Upper lobe of right lung (tissue), 1 donor: ENCODE measurements around the gene COL1A1. TPM values are rescaled to one million over a fixed set of nuclear protein-coding genes. Genes with fewer than 3 reads are reported as not detected.

ENCODE experiments used
- ATAC-seq: fragments of 200-7000 bp; cut with Tn5 transposase; one replicate; pipeline ENCODE4 v1.9.1; 2020; ENCODE audit warnings: mild to moderate bottlenecking, moderate library complexity
- DNase-seq: peaks from one replicate; pipeline ENCODE4 v3.0.0-alpha.2; 2020
- H3K27ac ChIP-seq: fragments of 200-600 bp; one replicate; pipeline ENCODE4 v1.8.0; 2022
- H3K27me3 ChIP-seq: fragments of 200-600 bp; one replicate; pipeline ENCODE4 v1.8.0; 2022; ENCODE audit warnings: mild to moderate bottlenecking
- H3K36me3 ChIP-seq: fragments of 200-600 bp; one replicate; pipeline ENCODE4 v1.8.0; 2022
- H3K4me1 ChIP-seq: fragments of 200-600 bp; one replicate; pipeline ENCODE4 v1.8.0; 2022
- H3K4me3 ChIP-seq: fragments of 200-600 bp; one replicate; pipeline ENCODE4 v1.8.0; 2022; ENCODE audit warnings: mild to moderate bottlenecking
- H3K9me3 ChIP-seq: fragments of 200-600 bp; one replicate; pipeline ENCODE4 v1.8.0; 2022
- intact Hi-C: fragments of 100-400 bp; cut with DNase I; formaldehyde crosslinking; loops from one replicate; pipeline ENCODE4 v1.11.0; 2022
- total RNA-seq: library from RNA; stranded (reverse); fragmentation: NEBNext Ultra II Directional; extraction: Animal tissue kit (Norgen Biotek cat#: 25700); gene quantifications from one replicate; pipeline ENCODE4 v1.2.1, GENCODE V29; 2021
- TF ChIP-seq, protein P1 (sequence below): fragments of 200-600 bp; IDR thresholded peaks from one replicate; pipeline ENCODE4 v1.8.0; 2022; ENCODE audit warnings: antibody characterized with exemption
- donor health status: DM: no; HTN: yes; CAD: no; lungs with severe emphysema.

COL1A1 gene
- total RNA-seq, 1 donor from 2014 or later, result 154 TPM

- ATAC-seq (no peak), DNase-seq (no peak)
- intact Hi-C loops, result no loop called here
- Histone ChIP-seq H3K4me3 (no peak overlapping the region), H3K9me3 (no peaks in the 10 kb centered on the region), H3K27ac (peak overlapping the region; percentile 24), H3K27me3 (no peaks in the 10 kb centered on the region), H3K36me3 (no peaks in the 10 kb centered on the region), H3K4me1 (peaks cover 9% of the 10 kb centered on the region)
- TF ChIP-seq, protein P1, sequence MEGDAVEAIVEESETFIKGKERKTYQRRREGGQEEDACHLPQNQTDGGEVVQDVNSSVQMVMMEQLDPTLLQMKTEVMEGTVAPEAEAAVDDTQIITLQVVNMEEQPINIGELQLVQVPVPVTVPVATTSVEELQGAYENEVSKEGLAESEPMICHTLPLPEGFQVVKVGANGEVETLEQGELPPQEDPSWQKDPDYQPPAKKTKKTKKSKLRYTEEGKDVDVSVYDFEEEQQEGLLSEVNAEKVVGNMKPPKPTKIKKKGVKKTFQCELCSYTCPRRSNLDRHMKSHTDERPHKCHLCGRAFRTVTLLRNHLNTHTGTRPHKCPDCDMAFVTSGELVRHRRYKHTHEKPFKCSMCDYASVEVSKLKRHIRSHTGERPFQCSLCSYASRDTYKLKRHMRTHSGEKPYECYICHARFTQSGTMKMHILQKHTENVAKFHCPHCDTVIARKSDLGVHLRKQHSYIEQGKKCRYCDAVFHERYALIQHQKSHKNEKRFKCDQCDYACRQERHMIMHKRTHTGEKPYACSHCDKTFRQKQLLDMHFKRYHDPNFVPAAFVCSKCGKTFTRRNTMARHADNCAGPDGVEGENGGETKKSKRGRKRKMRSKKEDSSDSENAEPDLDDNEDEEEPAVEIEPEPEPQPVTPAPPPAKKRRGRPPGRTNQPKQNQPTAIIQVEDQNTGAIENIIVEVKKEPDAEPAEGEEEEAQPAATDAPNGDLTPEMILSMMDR, result no peak
Observed at GRCh38 chr17:50172936-50173334, 28.5 kb downstream of the COL1A1 start.

DNA sequence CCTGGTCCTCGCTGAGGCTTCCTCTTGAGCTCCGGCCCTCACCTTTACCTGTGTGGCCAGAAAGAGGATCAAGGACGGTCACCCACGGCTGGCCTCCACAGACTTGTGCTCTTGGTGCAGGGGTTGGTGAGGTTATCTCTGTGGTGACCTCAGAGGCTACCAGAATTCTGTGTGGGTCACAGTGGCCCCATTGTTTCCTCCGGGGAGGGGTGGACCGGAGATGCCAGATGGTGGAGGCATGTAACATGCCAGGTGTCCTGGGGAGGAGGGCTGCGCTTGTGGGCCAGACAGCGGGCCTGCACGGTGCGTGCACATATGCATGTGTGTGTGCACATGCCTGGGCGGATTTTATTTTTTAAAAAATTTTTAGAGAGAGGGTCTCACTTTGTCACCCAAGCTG lies 29.3 kb downstream of the COL1A1 start:
- TF ChIP-seq, protein P1, result no peak
- DNase-seq (no peak), ATAC-seq (no peak)
- intact Hi-C loops, result no loop called here
- H3K36me3 ChIP-seq, result no peaks in the 10 kb centered on the region
- H3K27ac ChIP-seq, result no peak overlapping the region
- no peak overlapping the region for H3K4me3 ChIP-seq
- H3K27me3 ChIP-seq, result no peaks in the 10 kb centered on the region
- H3K4me1 ChIP-seq, result peaks cover 1% of the 10 kb centered on the region
- H3K9me3 ChIP-seq, result no peaks in the 10 kb centered on the region

GRCh38 chr17:50171371-50172071 lies 29.9 kb downstream of the COL1A1 start:
- Histone ChIP-seq H3K9me3 (no peaks in the 10 kb centered on the region), H3K4me1 (no peaks in the 10 kb centered on the region), H3K36me3 (no peaks in the 10 kb centered on the region), H3K27ac (no peak overlapping the region), H3K27me3 (no peaks in the 10 kb centered on the region), H3K4me3 (no peak overlapping the region)
- ATAC-seq (no peak), DNase-seq (no peak)
- intact Hi-C loops, result no loop called here
- TF ChIP-seq, protein P1, result no peak

- no peaks in the 10 kb centered on the region for H3K27me3 ChIP-seq
- ATAC-seq (no peak), DNase-seq (no peak)
- intact Hi-C loops, result no loop called here
- TF ChIP-seq, protein P1, result no peak
- H3K36me3 ChIP-seq, result no peaks in the 10 kb centered on the region
- H3K27ac ChIP-seq, result no peak overlapping the region
- no peak overlapping the region for H3K4me3 ChIP-seq
- H3K4me1 ChIP-seq, result no peaks in the 10 kb centered on the region
- no peaks in the 10 kb centered on the region for H3K9me3 ChIP-seq
Observed at GRCh38 chr17:50170662-50171370, 30.6 kb downstream of the COL1A1 start.

GRCh38 chr17:50169881-50170459 lies 31.5 kb downstream of the COL1A1 start:
- H3K27ac ChIP-seq, result no peak overlapping the region
- TF ChIP-seq, protein P1, result no peak

More at GRCh38 chr17:50169881-50170459, 31.5 kb downstream of the COL1A1 start:
- Histone ChIP-seq H3K36me3 (no peaks in the 10 kb centered on the region), H3K27me3 (no peaks in the 10 kb centered on the region), H3K4me3 (no peak overlapping the region), H3K4me1 (no peaks in the 10 kb centered on the region), H3K9me3 (no peaks in the 10 kb centered on the region)
- DNase-seq (no peak), ATAC-seq (no peak)
- intact Hi-C loops, result loop anchor here (10.0 kb wide), 1 partner anchor 55 kb away; no protein-coding TSS in a partner anchor
